GM21528 (cell line): ENCODE data around the gene BOK.

Experiments
- ATAC-seq: cut with Tn5 transposase; IDR thresholded peaks from one replicate; pipeline ENCODE4 v1.9.1; 2021; ENCODE audit warnings: mild to moderate bottlenecking, moderate library complexity; ENCODE audit not compliant: unreplicated experiment, low FRiP score

BOK gene

DNA sequence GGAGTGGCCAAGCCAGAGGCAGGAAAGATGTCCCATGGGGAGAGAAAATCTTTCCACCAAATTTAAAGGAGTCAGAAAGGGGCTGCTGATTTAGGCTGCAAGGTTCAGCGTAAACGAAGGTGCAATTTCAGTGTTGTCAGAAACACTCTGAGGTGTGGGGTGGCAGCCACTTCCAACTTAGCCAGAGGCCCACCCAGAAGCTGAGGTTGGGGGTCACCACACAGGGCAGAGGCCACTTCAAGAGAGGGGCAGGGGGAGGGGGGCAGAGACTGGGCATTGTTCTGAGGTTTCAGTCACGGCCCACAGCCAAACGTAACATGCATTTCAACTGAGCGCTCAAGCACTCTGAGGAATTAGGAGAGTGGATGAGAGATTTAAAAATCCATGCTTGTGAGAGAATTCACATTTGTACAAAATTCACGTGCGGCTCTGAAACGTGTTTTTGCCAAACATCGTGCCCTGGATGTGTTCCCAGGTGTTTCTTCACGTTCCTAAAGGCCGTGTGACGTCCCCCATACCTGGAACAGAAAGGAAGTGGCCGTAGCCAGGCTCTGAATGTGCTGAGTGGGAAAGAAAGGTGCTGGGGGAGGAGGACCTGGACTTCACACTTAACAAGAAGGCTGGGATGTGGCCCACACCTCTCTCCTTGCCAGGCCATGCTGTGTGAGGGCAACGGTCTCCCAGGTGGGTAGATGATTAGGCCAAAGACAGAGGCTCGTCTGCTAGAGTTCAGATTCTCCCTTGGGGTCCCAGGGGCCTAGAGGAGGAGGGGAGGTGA is 19.5 kb upstream of the BOK start:
- no peak for ATAC-seq

DNA sequence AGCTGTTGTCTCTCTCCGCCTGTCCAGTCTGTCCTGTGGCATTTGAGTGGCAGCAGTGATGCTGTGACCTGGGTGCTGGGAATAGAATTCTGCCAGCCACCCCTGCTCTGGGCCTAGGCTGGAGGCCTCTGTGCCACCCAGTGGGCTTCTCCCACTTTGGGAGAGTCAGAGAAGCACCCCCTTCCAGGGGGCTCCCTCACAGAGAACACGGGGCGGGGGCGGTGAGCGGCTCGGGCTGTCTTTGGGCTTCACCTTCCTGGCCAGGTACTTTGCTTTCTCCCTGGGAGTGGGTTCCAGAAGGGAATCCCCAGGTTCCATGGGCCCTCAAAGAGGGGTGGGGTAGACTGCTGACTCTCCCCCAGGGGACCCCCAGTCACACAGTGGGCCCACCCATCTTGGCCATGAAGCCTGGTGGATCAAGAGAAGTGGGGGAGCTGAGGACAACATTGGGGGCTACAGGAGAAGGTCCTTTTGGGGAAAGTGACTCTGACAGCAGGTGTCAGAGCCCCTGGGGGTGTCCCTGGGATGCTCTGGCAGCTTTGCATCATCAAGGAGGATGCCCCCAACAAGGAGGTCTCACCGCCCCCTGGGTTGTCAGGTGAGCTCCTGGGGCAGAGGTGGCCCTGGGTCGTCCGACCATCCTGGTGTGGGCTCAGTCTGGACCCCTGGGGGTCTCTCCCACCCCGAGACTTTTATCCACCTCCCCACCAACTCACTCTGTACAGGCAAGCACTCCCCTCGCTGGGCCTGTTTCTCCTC is 18.8 kb upstream of the BOK start:
- no peak for ATAC-seq

DNA sequence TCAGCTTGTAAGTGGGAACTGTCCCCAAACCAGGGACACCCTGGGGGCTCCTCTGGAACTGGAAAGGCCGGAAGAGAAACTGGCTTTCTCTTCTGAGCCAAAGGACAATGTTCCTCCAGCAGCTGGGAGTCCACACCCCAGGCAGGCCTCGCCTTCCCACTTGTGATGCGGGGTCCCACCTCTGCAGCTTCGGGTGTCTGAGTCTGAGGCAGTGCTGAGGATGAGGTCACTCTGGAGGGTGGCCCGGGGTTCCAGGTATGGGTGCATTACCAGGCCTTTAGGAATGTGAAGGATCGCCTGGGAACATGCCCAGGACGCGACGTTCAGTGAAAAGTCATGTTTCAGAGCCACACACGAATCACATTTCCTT is 18.2 kb upstream of the BOK start:
- no peak for ATAC-seq

DNA sequence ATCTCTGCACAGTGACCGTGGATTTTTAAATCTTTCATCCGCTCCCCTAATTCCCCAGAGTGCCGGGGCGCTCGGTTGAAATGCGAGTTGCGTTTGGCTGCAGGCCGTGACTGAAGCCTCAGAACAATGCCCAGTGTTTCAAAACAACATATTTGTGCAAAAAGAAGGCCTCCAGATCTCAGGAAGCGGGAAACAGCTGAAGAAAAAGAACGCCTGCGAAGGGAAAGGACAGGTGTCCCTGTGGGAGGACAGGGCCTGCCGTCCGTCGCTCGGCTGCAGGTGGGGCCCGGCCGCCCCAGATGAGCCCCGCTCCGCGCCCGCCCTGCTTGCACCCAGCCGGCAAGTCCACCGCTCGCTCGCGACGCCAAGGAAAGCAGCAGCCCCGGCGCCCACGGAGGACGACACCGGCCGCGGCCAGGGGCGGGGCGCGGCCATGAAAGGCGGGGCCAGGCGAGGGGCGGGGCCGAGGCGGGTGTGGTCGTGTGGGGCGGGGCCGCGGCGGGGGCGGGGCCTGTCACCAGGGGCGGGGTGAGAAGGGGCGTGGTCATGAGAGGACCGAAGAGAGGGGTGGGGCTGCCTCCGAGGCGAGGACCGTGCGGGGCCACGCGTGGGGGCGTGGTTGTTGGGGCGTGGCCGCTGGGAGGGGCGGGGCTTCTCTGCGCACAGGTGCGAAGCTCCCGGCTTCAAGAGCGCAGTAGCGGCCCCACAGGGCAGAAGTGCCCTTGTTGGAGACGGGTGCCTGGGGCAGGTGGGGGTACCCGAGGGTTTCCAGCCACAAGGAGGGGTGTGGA is 17.6 kb upstream of the BOK start:
- no peak for ATAC-seq

DNA sequence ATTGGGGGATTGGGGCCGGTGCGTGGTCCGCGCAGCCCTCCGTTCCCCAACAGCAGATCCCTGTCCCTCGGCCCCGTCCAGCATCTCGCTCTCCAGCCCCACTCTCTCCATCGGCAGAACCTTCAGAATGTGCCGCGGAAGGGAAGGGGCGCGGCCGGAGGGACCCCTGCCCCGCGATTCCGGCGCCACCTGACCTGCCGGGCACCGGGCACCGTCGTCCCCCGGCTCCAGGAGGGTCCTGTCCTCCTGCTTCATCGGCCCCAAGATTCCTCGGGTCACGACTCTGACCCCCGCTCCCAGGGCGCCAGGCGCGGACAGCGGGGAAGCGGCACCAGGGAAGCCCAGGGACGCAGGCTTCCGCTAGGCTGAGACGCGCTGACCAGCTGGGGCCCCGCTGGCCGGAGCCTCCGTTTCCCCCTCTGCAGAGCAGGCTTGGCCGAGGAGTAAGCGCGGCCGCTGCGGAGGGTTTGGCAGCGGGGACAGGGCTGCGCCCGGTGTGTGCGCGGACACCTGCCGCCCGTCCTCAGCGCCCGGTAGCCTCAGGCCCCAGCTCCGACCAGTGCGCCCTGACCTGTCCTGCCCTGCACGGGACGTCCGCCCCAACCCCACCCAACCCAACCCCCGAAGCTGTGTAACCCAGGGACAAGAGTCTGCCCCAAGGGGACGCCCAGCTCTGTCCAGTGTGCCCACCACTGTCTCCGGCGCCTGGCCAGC is 16.8 kb upstream of the BOK start:
- ATAC-seq: no peak

DNA sequence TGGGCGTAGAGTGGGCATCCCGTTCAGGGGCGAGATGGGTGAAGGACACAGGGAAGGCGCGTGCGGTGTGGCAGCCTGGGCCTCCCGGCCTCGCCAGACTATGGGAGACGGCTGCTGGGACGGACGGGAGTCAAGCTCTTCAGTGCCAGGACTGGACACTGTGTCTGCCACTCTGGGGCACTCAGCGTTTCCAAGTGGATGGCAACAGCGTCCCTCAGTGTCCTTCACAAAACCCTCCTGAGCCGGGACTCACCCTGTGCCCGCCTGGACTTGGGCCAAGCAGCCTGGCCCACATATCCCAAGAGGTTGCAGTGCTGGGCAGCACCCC is 16.3 kb upstream of the BOK start:
- ATAC-seq: no peak

DNA sequence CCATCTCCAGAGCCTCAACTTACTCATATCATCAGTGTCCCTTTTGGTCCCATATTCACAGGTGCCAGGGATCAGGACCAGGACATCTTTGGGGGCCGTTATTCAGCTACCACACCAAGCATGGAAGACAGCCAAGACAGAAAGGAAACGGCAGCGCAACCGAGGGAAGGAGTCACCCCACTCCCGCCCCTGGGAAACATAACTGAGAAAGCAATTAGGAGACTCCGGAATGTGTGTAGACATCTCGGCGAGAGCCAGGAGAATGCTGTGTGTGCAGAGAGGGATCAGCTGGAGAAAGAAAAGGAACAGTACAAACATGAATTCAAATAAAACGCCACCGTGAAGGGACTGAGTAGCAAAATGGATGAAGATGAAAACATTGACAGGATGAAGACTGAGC is 13.4 kb upstream of the BOK start:
- ATAC-seq: no peak

DNA sequence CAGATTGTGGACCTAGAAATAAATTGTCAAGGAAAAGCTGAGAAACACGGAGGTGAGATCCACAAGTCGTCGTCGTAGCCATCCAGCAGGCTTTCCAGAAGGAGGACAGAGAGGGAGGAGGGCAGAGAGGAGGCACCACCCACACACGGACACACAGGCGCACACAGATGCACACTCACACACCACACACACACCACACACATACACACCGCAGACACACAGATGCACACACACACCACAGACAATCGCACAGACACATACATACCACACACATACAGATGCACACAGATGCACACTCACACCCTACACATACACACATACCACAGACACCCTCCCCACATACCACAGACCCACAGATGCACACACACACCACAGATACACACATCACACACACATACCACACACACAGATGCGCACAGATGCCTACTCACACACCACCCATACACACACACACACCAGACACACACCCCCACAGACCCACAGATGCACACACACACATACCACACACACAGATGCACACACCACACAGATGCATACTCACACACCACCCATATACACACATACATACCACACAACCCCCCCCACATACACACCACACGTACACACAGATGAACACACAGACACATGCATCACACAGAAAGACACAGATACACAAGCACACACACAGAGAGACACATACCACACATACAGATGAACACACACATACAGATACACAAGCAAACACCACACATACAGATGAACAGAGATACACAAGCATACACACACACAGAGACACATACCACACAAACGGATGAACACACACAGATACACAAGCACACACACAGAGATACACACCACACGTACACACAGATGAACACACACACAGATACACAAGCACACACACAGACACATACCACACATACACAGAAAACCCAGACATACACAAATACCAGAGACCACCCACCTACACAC is 12.7 kb upstream of the BOK start:
- no peak for ATAC-seq

DNA sequence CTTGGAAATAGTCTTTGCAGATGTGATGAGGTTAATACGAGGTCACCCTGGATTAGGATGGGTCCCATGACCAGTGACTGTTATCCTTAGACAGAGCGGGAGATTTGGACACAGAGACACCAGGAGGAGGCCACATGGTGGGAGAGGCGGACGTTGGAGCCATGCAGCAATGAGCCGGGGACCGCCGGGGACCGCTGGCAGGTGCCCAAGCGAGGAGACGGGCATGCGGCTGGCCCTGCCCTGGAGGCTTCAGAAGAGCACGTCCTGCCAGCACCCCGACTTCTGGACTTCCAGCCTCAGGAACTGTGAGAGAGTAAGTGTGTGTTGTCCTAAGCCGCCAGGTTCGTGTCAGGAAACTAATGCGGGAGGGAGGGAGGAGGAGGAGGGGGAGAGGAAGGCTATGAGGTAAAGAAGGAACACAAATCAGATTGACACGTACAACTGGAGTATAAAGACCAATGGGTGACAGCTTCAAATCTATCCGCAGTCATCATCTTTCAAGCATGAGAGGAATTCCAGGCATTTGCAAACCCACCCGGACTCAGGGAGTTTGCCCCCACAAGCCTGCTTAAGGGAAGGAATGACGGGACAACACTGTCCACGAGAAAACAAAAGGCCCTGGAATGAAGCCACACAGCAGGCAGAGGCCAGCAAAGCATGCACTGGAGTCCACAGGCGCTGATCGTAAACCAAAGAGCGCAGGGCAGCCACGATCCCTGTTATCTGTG is 11.6 kb upstream of the BOK start:
- no peak for ATAC-seq

DNA sequence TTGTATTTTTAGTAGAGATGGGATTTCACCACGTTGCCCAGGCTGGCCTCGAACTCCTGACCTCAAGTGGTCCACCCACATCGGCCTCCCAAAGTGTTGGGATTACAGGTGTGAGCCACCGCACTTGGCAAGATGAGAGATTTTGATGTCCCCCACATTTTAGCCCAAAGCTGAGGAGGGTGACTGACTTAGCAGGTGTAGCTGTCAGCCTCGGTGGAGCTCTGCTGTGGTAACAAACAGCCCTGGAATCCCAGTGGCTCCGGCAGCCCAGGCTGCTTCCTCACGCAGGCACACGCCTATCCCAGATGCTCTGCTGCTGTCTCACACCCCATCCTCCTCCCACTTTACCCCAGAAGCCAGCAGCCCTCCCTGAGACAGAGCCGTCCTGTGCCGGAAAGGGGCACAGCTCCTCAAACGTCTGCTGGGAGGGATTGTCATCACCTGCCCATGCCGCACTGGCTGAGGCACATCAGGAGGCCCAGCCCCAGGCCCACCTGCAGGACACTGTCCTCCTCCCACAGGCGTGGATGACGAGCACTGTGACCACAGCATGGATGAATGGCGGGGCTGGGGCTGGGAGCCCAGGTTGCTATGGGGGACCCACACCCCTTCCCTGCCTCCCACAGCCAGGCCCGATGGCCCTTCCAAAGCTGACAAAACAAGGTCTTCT is 10.6 kb upstream of the BOK start:
- no peak for ATAC-seq

DNA sequence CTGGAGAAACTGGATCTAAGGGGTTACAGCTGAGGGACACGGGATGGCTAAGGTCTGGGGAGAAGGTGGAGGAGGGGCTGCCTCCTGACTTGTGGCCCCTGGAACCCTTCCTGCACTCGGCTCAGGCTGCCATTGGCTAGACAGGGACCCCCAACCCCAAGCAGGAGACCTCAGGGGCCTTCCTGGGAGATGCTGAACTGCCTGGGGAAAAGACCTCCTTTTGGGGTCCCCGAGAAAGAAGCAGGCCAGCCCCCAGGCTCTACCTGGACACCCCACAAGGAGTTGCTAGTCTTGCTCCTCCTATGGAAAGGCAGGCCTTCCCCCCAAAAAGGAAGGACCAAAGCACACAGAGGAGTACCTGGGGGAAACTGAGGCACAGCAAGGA is 10.1 kb upstream of the BOK start:
- no peak for ATAC-seq

DNA sequence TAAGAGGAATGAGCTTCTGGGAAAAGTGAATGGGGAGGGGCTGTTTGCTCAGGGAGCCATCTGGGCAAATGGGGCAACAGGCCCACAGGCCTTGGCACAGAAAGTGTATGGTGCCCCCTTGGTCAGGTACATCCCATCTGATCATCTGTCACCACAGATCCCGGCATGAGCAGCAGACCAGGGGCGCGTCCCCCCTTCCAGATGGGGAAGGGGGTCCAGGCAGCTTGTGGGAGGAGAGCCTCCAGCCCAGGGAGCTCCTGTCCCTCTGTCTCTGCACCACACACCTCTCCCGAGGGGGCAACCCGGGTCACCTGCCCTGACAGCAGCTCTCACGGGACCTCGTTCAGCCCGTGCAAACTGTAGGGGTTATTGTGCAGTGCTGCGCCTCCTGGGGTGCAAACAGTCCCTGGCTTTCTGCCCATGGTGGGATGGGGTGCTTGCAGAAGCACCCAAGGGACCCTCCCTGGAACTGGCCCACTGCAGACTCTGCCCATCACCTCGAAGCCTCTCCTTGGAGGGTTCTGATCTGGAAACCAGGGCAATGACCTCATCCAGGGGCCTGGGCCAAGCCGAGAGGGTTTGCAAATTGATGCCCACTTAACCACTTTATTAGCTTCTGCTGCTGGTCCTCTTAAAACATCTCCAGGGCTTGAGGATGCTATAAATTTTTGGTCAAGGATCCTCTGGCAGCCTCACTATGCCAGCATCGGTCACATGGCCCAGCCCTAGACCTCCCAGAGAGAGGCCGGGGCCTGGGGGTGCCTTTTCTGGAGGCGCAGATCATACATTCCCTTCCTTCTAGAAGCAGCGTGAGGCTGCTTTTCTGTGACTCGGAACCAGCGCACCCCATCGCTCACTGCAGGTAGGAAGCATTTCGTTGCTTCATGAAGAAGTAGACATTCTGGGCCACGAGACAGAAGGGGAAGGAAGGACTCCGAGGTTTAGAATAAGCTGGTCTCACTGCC is 7.6 kb upstream of the BOK start:
- ATAC-seq: no peak

DNA sequence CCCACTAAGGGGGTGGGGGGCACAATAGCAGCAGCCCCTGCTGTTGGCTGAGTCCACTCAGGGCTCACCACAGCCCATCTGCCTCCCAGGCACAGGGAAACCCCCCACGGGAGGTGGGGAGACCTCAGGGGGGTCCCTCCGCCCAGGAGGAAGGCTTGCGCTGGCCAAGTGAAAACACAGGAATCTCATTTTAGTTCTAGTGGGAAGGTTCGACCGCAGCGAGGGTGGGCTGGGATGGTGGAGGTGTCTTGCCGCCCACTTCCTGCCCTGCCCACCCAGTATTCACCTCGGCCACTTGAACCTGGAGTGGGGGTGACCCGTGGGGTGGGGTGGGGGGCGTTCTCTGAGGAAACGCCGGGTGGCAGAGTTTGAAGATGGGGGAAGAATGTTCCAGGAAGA is 6.9 kb upstream of the BOK start:
- no peak for ATAC-seq

DNA sequence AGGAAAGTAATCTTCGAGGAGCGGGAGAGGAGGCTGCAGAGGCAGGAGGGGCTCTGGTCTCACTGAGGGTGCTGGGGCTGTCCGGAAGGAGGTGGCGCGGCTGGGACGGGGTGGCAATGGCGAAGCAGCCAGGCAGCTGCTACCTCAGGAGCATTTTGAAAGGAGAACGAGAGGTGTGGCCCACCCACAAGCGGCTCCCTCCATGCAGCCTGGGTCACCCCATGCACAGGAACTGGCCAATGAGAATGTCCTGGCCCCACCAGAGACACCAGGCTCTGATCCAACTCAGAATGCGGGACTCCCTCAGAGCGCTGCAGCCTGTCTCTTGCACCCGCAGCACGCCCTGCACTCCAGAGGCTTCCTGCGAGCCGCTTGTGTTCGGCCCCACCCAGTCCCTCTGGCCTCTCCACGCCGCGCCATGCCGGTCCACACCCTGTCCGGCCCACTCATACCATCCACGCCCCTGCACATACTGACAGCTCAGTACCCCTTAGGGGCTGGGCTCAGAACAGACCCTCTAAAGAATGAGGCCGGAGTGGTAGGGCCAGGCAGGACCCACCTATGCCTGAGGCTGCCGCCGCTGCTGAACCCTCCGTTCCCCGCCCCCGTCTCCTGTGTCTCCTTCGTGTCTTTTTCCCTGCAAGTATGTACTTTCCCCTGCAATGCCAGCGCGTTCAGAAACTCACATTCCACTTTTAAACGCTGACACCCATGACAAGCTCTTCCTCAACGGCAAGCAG is 6.4 kb upstream of the BOK start:
- ATAC-seq: no peak

DNA sequence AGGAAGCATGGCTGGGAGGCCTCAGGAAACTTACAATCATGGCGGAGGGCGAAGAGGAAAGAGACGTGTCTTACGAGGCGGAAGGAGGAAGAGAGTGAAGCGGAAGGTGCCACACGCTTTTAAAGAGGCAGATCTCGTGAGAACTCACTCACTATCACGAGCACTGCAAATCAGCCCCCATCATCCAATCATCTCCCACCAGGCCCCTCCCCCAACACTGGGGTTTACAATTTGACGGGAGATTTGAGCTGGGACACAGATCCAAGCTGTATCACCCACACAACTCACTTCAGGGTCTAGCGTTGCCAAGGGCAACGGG is 5.1 kb upstream of the BOK start:
- no peak for ATAC-seq

DNA sequence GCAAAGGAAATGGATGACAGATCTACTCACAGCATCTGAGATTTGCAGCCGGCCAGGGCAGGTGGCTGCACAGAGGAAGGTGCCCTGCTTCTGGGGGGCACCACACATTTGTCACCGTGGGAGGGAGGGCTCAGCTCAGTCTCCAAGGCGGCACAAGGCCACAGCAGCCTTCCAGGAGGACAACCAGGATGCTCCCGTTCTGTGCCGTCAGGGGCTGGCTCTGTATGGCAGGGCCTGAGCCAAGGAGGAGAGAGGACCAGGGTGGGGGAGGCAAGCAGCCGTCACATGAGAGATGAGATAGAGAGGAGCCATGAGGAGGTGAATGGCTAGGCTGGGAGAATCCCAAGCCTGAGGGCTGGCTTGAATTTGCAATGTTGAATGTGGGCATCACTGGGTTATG is 4.6 kb upstream of the BOK start:
- no peak for ATAC-seq
